HL-60 (cell line): ENCODE results near the gene COMMD8.

ENCODE experiments used
- DNase-seq, 2 experiments: peaks; one replicate each; pipeline ENCODE4 v3.0.0-alpha.2; 2010 to 2020; ENCODE audit warnings: low read depth in 1 of 2, low spot score in 1 of 2
- H3K27ac ChIP-seq: fragments of 250-450 bp; sonication (Bioruptor Pico); replicated peaks from 2 replicates; pipeline ENCODE4 v1.5.1; 2020; ENCODE audit warnings: mild to moderate bottlenecking, moderate library complexity
- H3K27me3 ChIP-seq: fragments of 250-450 bp; sonication (Bioruptor Pico); 2 replicates; pipeline ENCODE4 v1.5.1; 2021; ENCODE audit warnings: mild to moderate bottlenecking, moderate library complexity; ENCODE audit not compliant: insufficient read depth, poor library complexity, severe bottlenecking
- H3K4me3 ChIP-seq: replicated peaks from 2 replicates; pipeline ENCODE4 v1.5.1; 2011; ENCODE audit warnings: mild to moderate bottlenecking, control low read depth, low read length; ENCODE audit not compliant: insufficient read depth
- CTCF ChIP-seq: IDR thresholded peaks from one replicate; pipeline ENCODE4 v1.5.1; 2011; ENCODE audit warnings: low read length, control low read depth, inconsistent platforms; ENCODE audit not compliant: insufficient read depth
- GABPA ChIP-seq: IDR thresholded peaks from 2 replicates; pipeline ENCODE4 v1.6.1; 2012; ENCODE audit warnings: low read depth
- POLR2AphosphoS5 ChIP-seq: IDR thresholded peaks from 2 replicates; pipeline ENCODE4 v1.6.1; 2012; ENCODE audit warnings: low read depth
- REST ChIP-seq: IDR thresholded peaks from 2 replicates; pipeline ENCODE4 v1.6.1; 2012; ENCODE audit warnings: low read depth; ENCODE audit not compliant: insufficient replicate concordance
- SPI1 ChIP-seq: IDR thresholded peaks from 2 replicates; pipeline ENCODE4 v1.6.1; 2012; ENCODE audit warnings: low read depth, mild to moderate bottlenecking, borderline replicate concordance

COMMD8 gene

GRCh38 chr4:47475411-47475810 lies 11.9 kb upstream of the COMMD8 start:
- DNase-seq, result no peak
- H3K4me3 ChIP-seq, result no peak overlapping the region
- H3K27me3 ChIP-seq, result no peaks in the 10 kb centered on the region
- no peak overlapping the region for H3K27ac ChIP-seq
- TF ChIP-seq CTCF, result no peak
- TF ChIP-seq GABPA, result no peak
- no peak for TF ChIP-seq REST

- TF ChIP-seq POLR2AphosphoS5 (no peak), REST (no peak), CTCF (no peak), GABPA (no peak), SPI1 (no peak)
- no peak for DNase-seq
- Histone ChIP-seq H3K27ac (no peak overlapping the region), H3K27me3 (no peaks in the 10 kb centered on the region), H3K4me3 (no peak overlapping the region)
Measured at GRCh38 chr4:47474799-47475198, 11.3 kb upstream of the COMMD8 start.

GRCh38 chr4:47473141-47473750 lies 9.7 kb upstream of the COMMD8 start:
- Histone ChIP-seq H3K27ac (no peak overlapping the region), H3K27me3 (no peaks in the 10 kb centered on the region), H3K4me3 (no peak overlapping the region)
- TF ChIP-seq POLR2AphosphoS5, result no peak
- no peak for TF ChIP-seq SPI1
- DNase-seq, result no peak

- H3K27me3 ChIP-seq, result no peaks in the 10 kb centered on the region
- TF ChIP-seq POLR2AphosphoS5, result no peak
- no peak for TF ChIP-seq GABPA
- no peak for TF ChIP-seq CTCF
- no peak for TF ChIP-seq REST
- TF ChIP-seq SPI1, result no peak
- H3K27ac ChIP-seq, result no peak overlapping the region
- DNase-seq, result no peak
- H3K4me3 ChIP-seq, result no peak overlapping the region
Measured at GRCh38 chr4:47471591-47471990, 8.1 kb upstream of the COMMD8 start.
